H1 (cell line): ENCODE results near the gene ACLY. TPM values are rescaled to one million over a fixed set of nuclear protein-coding genes. Genes with fewer than 3 reads are reported as not detected.

ENCODE experiments used
- CTCF ChIA-PET: fragments of 300-600 bp; sonication (Branson Sonifier 250); formaldehyde crosslinking; loops from one replicate; lab custom pipeline; 2021; ENCODE audit not compliant: partially characterized antibody; lab: Charles Lee
- POLR2A ChIA-PET: fragments of 300-600 bp; sonication (Branson Sonifier 250); formaldehyde crosslinking; loops from one replicate; lab custom pipeline; 2021; ENCODE audit warnings: inconsistent platforms; ENCODE audit not compliant: partially characterized antibody; lab: Charles Lee
- DNase-seq, 2 experiments: peaks; one replicate each; pipeline versions ENCODE4 v3.0.0 to v3.0.0-alpha.2; 2010 to 2022; ENCODE audit warnings: low spot score in 2 of 2, low read depth in 1 of 2, mixed read lengths in 1 of 2
- FAIRE-seq: peaks from 2 replicates; lab custom pipeline; 2011; peaks lifted over from hg19 to GRCh38; lab: Jason Lieb, UNC
- H2AFZ ChIP-seq: 2 replicates; pipeline ENCODE4 v1.8.1; 2012; ENCODE audit warnings: low read length, inconsistent platforms
- H2AK5ac ChIP-seq: 2 replicates; pipeline ENCODE4 v1.6.1; 2013; ENCODE audit warnings: low read depth, low read length
- H2BK120ac ChIP-seq: replicated peaks from 2 replicates; pipeline ENCODE3; 2013; ENCODE audit warnings: low read depth, low read length, inconsistent platforms
- H2BK12ac ChIP-seq: 2 replicates; pipeline ENCODE4 v1.6.1; 2013; ENCODE audit warnings: low read depth, low read length
- H2BK15ac ChIP-seq: 2 replicates; pipeline ENCODE4 v1.6.1; 2013; ENCODE audit warnings: low read length
- H2BK20ac ChIP-seq: 2 replicates; pipeline ENCODE4 v1.6.1; 2013; ENCODE audit warnings: low read length
- H2BK5ac ChIP-seq: 2 replicates; pipeline ENCODE4 v1.6.1; 2013; ENCODE audit warnings: low read depth, low read length
- H3K14ac ChIP-seq: 2 replicates; pipeline ENCODE4 v1.6.1; 2013; ENCODE audit warnings: inconsistent platforms; ENCODE audit not compliant: insufficient read length
- H3K18ac ChIP-seq: 2 replicates; pipeline ENCODE4 v1.6.1; 2013; ENCODE audit warnings: low read length; ENCODE audit errors: extremely low read depth
- H3K23ac ChIP-seq: 2 replicates; pipeline ENCODE4 v1.6.1; 2013; ENCODE audit warnings: inconsistent platforms; ENCODE audit not compliant: insufficient read length
- H3K23me2 ChIP-seq: 2 replicates; pipeline ENCODE4 v1.6.1; 2013; ENCODE audit warnings: low read depth, low read length
- H3K27ac ChIP-seq: 2 replicates; pipeline ENCODE4 v1.6.1; 2011; ENCODE audit warnings: low read depth, low read length, inconsistent platforms
- H3K27me3 ChIP-seq, 4 experiments: replicated peaks in 1 of 4; 1 replicate in 1 of 4; 2 replicates in 3 of 4; pipeline versions ENCODE4 v1.6.1 to v1.8.1; 2011 to 2013; ENCODE audit warnings: low read length in 3 of 4, mild to moderate bottlenecking in 3 of 4, inconsistent platforms in 2 of 4, mixed read lengths in 2 of 4, moderate library complexity in 1 of 4; ENCODE audit not compliant: control insufficient read depth in 3 of 4, insufficient read depth in 3 of 4; ENCODE audit errors: extremely low read depth in 1 of 4
- H3K36me3 ChIP-seq, 4 experiments: 2 replicates each; pipeline versions ENCODE4 v1.6.1 to v1.8.1; 2011 to 2013; ENCODE audit warnings: mild to moderate bottlenecking in 4 of 4, low read length in 3 of 4, moderate library complexity in 2 of 4, control low read depth in 1 of 4, inconsistent platforms in 1 of 4; ENCODE audit not compliant: insufficient read depth in 4 of 4, control insufficient read depth in 2 of 4
- H3K4ac ChIP-seq: replicated peaks from 2 replicates; pipeline ENCODE3; 2013; ENCODE audit warnings: low read length, low read depth, mixed read lengths, inconsistent platforms; ENCODE audit not compliant: insufficient read length
- H3K4me1 ChIP-seq, 4 experiments: replicated peaks in 1 of 4; 1 replicate in 1 of 4; 2 replicates in 3 of 4; pipeline versions ENCODE4 v1.6.1 to v1.8.1; 2011 to 2013; ENCODE audit warnings: low read length in 3 of 4, inconsistent platforms in 2 of 4, mixed read lengths in 1 of 4; ENCODE audit not compliant: insufficient read depth in 4 of 4, control insufficient read depth in 3 of 4
- H3K4me2 ChIP-seq, 2 experiments: 2 replicates each; pipeline versions ENCODE4 v1.6.1 to v1.8.1; 2011 to 2013; ENCODE audit warnings: low read depth in 2 of 2, low read length in 2 of 2, control low read depth in 1 of 2, inconsistent platforms in 1 of 2, mild to moderate bottlenecking in 1 of 2; ENCODE audit not compliant: insufficient read depth in 1 of 2
- H3K4me3 ChIP-seq, 4 experiments: fragments of 200-600, 300-600 bp in 1 of 4; sonication (generic), shearing (Covaris generic), sonication (Bioruptor Twin) in 1 of 4; 2 replicates each; pipeline versions ENCODE4 v1.5.1 to v1.8.1; 2011 to 2016; ENCODE audit warnings: low read length in 4 of 4, low read depth in 3 of 4, control low read depth in 2 of 4, inconsistent platforms in 2 of 4, mild to moderate bottlenecking in 2 of 4, mixed read lengths in 1 of 4, moderate library complexity in 1 of 4; ENCODE audit not compliant: insufficient read depth in 2 of 4; ENCODE audit errors: extremely low read depth in 1 of 4
- H3K56ac ChIP-seq: replicated peaks from 2 replicates; pipeline ENCODE3; 2013; ENCODE audit warnings: low read depth, mild to moderate bottlenecking, mixed read lengths, low read length, inconsistent platforms; ENCODE audit not compliant: insufficient read length
- H3K79me1 ChIP-seq: 2 replicates; pipeline ENCODE4 v1.6.1; 2013; ENCODE audit warnings: low read depth, low read length, control low read depth
- H3K79me2 ChIP-seq, 2 experiments: 2 replicates each; pipeline versions ENCODE4 v1.6.1 to v1.8.1; 2012 to 2013; ENCODE audit warnings: low read length in 2 of 2, mild to moderate bottlenecking in 2 of 2, inconsistent platforms in 1 of 2; ENCODE audit not compliant: insufficient read depth in 2 of 2, control insufficient read depth in 1 of 2
- H3K9ac ChIP-seq, 4 experiments: replicated peaks in 1 of 4; 1 replicate in 1 of 4; 2 replicates in 3 of 4; pipeline versions ENCODE4 v1.6.1 to v1.8.1; 2011 to 2013; ENCODE audit warnings: low read depth in 3 of 4, low read length in 3 of 4, control low read depth in 2 of 4, mild to moderate bottlenecking in 2 of 4, moderate library complexity in 2 of 4, inconsistent platforms in 1 of 4; ENCODE audit errors: extremely low read depth in 1 of 4
- H3K9me3 ChIP-seq, 2 experiments: 2 replicates each; pipeline versions ENCODE4 v1.6.1 to v1.8.1; 2012 to 2013; ENCODE audit warnings: mild to moderate bottlenecking in 2 of 2, moderate library complexity in 2 of 2, control low read depth in 1 of 2, inconsistent platforms in 1 of 2, low read depth in 1 of 2, low read length in 1 of 2, mixed read lengths in 1 of 2; ENCODE audit not compliant: insufficient read depth in 2 of 2
- H4K20me1 ChIP-seq, 2 experiments: replicated peaks in 1 of 2; 2 replicates each; pipeline versions ENCODE3 to v1.8.1; 2011 to 2013; ENCODE audit warnings: inconsistent platforms in 2 of 2, low read length in 2 of 2, mild to moderate bottlenecking in 1 of 2; ENCODE audit not compliant: insufficient read depth in 2 of 2, control insufficient read depth in 1 of 2
- H4K5ac ChIP-seq: 2 replicates; pipeline ENCODE4 v1.6.1; 2013; ENCODE audit warnings: low read length, low read depth, mixed read lengths, inconsistent platforms; ENCODE audit not compliant: insufficient read length
- H4K8ac ChIP-seq: 2 replicates; pipeline ENCODE4 v1.8.0; 2013; ENCODE audit warnings: mild to moderate bottlenecking, moderate library complexity, low read length, inconsistent platforms; ENCODE audit not compliant: insufficient read depth; ENCODE audit errors: extremely low read depth
- H4K91ac ChIP-seq: replicated peaks from 2 replicates; pipeline ENCODE3; 2013; ENCODE audit warnings: low read length, mixed read lengths, inconsistent platforms; ENCODE audit not compliant: insufficient read length
- CHD1 ChIP-seq: IDR thresholded peaks from 2 replicates; pipeline ENCODE4 v1.6.1; 2012; ENCODE audit warnings: low read depth, low read length, improper control_type of control experiment
- EGR1 ChIP-seq: IDR thresholded peaks from 2 replicates; pipeline ENCODE4 v1.6.1; 2011; ENCODE audit warnings: low read depth, low read length, borderline replicate concordance
- EP300 ChIP-seq, 2 experiments: IDR thresholded peaks; 1 replicate in 1 of 2; 2 replicates in 1 of 2; pipeline ENCODE4 v1.6.1; 2011 to 2012; ENCODE audit warnings: low read depth in 2 of 2, low read length in 2 of 2, mild to moderate bottlenecking in 2 of 2, borderline replicate concordance in 1 of 2, inconsistent platforms in 1 of 2, moderate library complexity in 1 of 2
- GTF2F1 ChIP-seq: IDR thresholded peaks from 2 replicates; pipeline ENCODE4 v1.6.1; 2012; ENCODE audit warnings: low read depth, low read length, improper control_type of control experiment, borderline replicate concordance
- POLR2AphosphoS5 ChIP-seq: IDR thresholded peaks from 2 replicates; pipeline ENCODE4 v1.6.1; 2011; ENCODE audit warnings: low read depth, low read length
- YY1 ChIP-seq: IDR thresholded peaks from 2 replicates; pipeline ENCODE4 v1.6.1; 2011; ENCODE audit warnings: low read depth, mild to moderate bottlenecking, low read length
- WGBS, 2 experiments: shearing (Covaris generic) in 1 of 2; methylation state at CpG; one replicate each; pipeline versions ENCODE4 v1.1.6 to v1.1.7; 2013 to 2015; ENCODE audit warnings: low lambda C conversion rate in 2 of 2, mixed read lengths in 2 of 2, inconsistent platforms in 1 of 2, low coverage in 1 of 2, missing lambda C conversion rate in 1 of 2; ENCODE audit not compliant: insufficient replicate concordance in 2 of 2, insufficient coverage in 1 of 2, insufficient read length in 1 of 2; ENCODE audit errors: extremely low coverage in 1 of 2, missing lambda C conversion rate in 1 of 2; 5-methylcytosine and 5-hydroxymethylcytosine counted together
- polyA plus RNA-seq, 7 experiments: library from polyadenylated mRNA; depleted of rRNA in 3 of 7; stranded (reverse) in 5 of 7; unstranded in 2 of 7; fragments of >200 nt in 5 of 7; fragments of 200-250 nt in 2 of 7; gene quantifications; 1 replicate in 5 of 7; 2 replicates in 1 of 7; 4 replicates in 1 of 7; pipeline versions ENCODE4 v1.2.1 to v1.2.3, GENCODE V29; 2011 to 2013; ENCODE audit warnings: missing spikeins in 2 of 7, mixed read lengths in 2 of 7
- total RNA-seq: library from RNA; stranded (reverse); fragmentation: NEBNext Ultra II Directional; extraction: Animal tissue kit (Norgen Biotek cat#: 25700); gene quantifications from 2 replicates; pipeline ENCODE4 v1.2.1, GENCODE V29; 2021

Gene ACLY
- total and polyA plus RNA-seq, 2 of the 8 experiments (the other 6 are each of a cell fraction or from before 2014, with no cell fraction given), result 167 to 393 TPM

DNA sequence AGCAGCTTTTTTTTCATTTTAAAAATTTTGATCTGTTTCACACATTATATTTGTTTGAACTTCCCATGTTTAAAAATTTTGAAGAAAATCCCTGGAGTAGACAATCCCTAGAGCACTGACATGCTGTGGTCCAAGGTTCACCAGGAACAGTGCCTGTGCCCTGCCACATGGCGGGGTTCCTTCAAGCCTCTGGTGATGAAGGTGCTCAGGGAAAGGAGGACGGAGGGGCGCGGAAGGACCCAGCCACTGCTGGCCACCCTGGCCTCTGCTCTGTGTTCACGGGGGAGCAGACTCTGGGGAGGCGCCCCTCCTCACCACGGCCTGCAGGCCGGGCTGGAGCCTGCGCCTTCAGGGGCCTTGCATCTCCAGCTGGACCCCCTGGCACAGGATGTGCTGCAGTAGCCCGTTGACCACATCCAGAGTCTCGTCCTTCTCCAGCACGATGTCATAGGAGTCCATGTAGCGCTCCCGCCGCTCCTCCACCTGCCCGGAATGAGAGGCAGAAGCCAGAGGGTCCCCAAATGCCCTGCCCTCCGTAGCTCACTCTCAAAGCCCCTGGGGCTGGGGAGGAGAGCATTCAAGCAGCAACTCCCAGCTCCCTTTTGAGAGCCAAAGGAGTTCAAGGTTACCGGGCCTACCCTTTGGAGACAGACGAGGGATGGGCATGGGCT, 93.4 kb downstream of the ACLY start:
- H4K91ac ChIP-seq, result no peak overlapping the region
- CTCF ChIA-PET, result interaction anchor here (1.1 to 1.8 kb wide), 5 partner anchors 11 to 23 kb away, joined by 3 to 9 read pairs (median 4); partner anchors contain the start of genes FKBP10 and P3H4
- TF ChIP-seq POLR2AphosphoS5, result no peak
- TF ChIP-seq YY1, result no peak
- no peak for TF ChIP-seq EP300 (IDR thresholded peaks at IDR 0.05; ENCODE audit: borderline replicate concordance in 1 of 2, low read depth in 2 of 2, low read length in 2 of 2)
- TF ChIP-seq CHD1, result no peak
- TF ChIP-seq EGR1, result no peak
- TF ChIP-seq GTF2F1, result no peak

More for the DNA sequence above, 93.4 kb downstream of the ACLY start:
- Histone ChIP-seq H2AK5ac (no peak overlapping the region), H3K4ac (no peak overlapping the region), H3K23me2 (no peaks in the 10 kb centered on the region; the same call in 1 of the 2 replicates), H3K9me3 (no peaks in the 10 kb centered on the region), H3K36me3 (peaks cover 7 to 58% (median 22%) of the 10 kb centered on the region in 4 experiments; a peak in 7 of 8 replicates), H3K56ac (no peak overlapping the region), H2BK12ac (no peak overlapping the region), H3K4me1 (peaks cover 0 to 2% (median 0%) of the 10 kb centered on the region in 4 experiments; a peak in 1 of 7 replicates), H3K27ac (no peak overlapping the region), H3K4me3 (no peak overlapping the region), H2BK5ac (no peak overlapping the region), H2BK120ac (no peak overlapping the region), H4K20me1 (peaks cover 1 to 6% of the 10 kb centered on the region in 2 experiments), H3K18ac (no peak overlapping the region), H3K27me3 (no peaks in the 10 kb centered on the region), H3K9ac (no peak overlapping the region), H4K5ac (no peak overlapping the region), H3K79me1 (no peaks in the 10 kb centered on the region), H3K14ac (no peak overlapping the region), H2BK15ac (no peak overlapping the region), H3K79me2 (no peaks in the 10 kb centered on the region), H2BK20ac (no peak overlapping the region), H2AFZ (no peak overlapping the region), H3K23ac (no peak overlapping the region), H4K8ac (no peak overlapping the region), H3K4me2 (no peak overlapping the region)
- FAIRE-seq (no peak), DNase-seq (no peak)
- POLR2A ChIA-PET, result interaction anchor here (0.8 to 3.0 kb wide), 6 partner anchors 9 to 135 kb away, joined by 3 to 18 read pairs (median 6); partner anchors contain the start of gene NT5C3B
- WGBS, 2 experiments, result 95% methylated on average over 17 of the region's 19 CpGs; no CpG with 5 or more reads in 1 of the 2 experiments
